GM19351 (cell line): ENCODE measurements around the gene APBA1.
"Not testable (repeated sequence)": the region's sequence is repeated elsewhere in the genome, so short reads cannot be mapped to it uniquely, and the experiment has no call there.

Source experiments
- ATAC-seq: cut with Tn5 transposase; IDR thresholded peaks from one replicate; pipeline ENCODE4 v1.9.1; 2021; ENCODE audit warnings: mild to moderate bottlenecking, moderate library complexity; ENCODE audit not compliant: unreplicated experiment

The APBA1 gene

DNA sequence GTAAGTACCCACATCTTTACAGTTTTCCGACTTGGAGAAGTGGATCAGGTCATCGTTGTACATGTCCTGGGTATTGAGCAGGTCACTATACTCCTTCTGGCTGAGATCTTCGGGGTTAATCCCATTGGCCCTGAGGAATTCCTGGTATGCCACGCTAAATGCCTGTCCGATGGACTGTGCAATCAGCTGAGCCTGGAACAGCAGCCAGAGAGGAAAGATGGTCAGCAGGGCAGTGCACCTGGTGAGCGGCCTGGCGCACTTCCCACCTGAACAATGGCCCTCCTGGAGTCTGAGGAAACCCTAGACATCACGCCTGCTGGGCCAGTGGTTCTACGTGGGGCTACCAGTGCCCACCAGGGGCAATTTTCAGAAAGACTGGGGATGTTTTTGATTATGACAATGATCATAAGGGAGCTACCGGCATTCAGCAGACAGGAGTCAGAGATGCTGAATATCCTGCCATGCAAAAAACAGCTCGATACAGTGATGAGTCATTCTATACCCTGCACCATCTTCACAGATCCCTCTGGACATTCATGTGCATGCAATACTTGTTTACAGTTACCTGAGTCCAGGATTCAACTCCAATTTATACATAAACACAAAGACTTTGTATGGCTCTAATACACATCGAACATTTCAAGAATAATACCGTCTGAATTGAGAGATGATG lies 219.9 kb downstream of the APBA1 start:
- no peak for ATAC-seq

DNA sequence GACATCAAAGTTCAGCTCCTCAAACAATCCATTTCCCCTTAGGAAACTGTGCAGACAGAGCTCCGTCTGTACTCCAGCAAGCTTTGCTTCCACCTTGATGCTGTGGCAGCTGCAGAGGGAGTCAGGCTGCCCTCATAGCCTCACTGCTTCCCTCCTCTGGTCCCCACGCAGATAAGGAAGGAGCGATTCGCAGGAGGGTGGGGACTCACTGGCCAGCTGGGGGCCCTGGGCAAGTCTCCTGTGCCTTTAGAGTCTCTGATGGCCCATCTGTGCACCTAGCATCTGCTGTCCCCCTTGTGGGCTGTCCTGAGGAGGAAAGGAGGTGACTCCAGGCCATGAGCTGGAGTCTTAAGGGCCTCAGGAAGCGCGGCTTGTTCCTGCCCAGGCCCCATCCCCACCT lies 225.7 kb downstream of the APBA1 start:
- ATAC-seq: no peak

DNA sequence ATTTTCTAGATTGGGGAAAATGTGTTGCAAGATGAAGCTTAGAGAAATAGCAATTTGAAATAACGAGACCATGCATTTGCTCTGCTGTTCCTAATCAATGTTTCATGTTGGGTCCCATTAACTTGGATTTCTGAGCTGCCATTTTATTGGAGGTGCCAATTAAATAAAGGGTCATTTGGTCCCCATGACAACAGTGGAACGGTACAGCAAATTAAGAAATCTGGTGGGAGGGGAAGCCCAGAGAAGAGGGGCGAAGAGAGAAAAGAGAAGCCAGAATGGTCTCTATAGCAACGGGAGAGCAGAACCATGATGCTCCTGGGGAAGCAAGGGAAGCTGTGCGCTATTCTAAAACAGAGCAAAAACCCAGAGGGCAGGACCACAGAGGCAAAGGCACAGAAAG lies 226.9 kb downstream of the APBA1 start:
- no peak for ATAC-seq

DNA sequence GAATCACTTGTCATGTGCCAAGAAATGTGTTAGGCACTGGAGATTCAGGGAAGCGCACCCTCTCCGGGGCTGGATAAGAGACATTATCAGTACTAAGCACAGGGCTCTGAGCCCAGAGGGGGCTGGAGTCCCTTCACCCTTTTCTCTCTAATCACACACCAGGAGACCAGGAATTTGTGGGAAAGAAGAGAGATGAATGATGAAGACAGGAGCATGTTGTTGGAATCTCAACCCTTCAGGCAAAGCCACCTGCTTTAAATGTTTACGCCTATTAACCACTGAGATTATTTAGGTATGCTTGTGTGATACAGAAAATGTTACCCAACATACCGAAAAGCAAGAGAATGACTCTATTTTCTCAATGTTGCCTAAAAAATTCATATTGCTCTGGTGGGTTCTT lies 227.4 kb downstream of the APBA1 start:
- no peak for ATAC-seq

DNA sequence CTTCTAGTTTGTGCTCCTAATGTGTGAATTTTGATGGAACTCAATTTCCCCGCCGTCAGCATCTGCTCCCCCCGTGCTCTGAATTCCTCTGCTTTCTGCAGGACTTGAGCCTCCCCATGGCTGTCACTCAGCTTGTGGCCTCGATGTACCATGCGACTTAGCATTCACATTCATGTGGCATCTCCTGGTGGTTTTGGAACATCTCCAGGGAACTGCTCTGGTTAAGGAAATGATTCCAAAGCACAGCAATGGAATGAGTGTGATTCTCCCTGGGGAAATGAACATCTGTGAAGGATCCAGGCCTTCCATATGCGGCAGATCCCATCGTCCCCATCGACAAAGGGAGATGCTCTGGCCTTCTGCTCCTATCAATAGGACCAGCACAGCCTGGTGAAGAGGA lies 228.2 kb downstream of the APBA1 start:
- ATAC-seq: no peak

DNA sequence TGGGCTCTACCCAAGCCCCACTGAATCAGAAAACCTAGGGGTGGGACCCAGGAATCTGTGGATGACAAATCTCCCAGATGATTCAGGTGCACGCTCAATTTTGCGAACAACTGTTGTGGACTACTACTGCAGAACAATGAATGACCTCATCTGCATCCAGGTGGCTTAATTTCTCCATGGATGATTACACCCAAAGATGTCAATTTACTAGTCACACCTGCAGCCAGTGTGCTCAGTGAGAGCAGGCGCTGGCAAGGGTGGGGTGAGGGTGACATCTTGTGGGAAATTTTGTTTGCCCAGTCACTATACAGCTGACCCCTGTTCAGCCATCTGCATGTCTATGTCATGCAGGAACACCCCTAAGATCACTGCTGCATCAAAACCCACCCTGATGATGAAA lies 229.0 kb downstream of the APBA1 start:
- no peak for ATAC-seq

DNA sequence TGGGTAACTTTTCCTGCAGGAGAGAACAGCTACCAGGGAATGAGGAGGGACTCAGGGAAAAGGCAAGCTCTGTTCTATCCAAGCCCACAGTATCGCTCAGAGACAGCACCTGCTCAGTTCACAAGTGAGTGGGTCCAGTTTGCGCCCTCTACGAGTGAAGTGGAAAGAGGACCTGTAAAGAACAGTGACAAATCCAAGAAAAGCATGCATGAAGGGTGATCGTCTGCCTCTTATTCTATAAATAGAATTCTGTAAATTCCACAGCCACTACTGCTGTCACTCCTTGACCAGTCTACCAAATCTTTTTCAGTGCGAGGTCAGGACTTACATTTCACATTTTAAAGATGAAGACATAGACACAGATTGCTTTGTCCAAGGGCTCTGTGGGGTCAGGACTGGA lies 229.7 kb downstream of the APBA1 start:
- no peak for ATAC-seq

DNA sequence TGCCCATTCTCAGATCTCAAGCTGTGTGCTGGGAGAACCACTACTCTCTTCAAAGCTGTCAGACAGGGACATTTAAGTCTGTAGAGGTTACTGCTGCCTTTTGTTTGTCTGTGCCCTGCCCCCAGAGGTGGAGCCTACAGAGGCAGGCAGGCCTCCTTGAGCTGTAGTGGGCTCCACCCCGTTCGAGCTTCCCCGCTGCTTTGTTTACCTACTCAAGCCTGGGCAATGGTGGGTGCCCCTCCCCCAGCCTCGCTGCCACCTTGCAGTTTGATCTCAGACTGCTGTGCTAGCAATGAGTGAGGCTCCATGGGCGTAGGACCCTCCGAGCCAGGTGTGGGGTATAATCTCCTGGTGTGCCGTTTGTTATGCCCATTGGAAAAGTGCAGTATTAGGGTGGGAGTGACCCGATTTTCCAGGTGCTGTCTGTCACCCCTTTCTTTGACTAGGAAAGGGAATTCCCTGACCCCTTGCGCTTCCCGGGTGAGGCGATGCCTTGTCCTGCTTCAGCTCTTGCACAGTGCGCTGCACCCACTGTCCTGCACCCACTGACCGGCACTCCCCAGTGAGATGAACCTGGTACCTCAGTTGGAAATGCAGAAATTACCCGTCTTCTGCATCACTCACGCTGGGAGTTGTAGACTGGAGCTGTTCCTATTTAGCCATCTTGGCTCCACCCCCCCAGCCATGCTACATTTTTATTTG lies 231.8 kb downstream of the APBA1 start:
- not testable (repeated sequence) for ATAC-seq

DNA sequence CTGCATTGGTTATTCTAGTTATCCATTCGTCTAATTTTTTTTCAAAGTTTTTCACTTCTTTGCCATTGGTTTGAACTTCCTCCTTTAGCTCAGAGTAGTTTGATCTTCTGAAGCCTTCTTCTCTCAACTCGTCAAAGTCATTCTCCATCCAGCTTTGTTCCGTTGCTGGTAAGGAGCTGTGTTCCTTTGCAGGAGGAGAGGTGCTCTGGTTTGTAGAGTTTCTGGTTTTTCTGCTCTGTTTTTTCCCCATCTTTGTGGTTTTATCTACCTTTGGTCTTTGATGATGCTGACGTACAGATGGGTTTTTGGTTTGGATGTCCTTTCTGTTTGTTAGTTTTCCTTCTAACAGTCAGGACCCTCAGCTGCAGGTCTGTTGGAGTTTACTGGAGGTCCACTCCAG lies 232.5 kb downstream of the APBA1 start:
- not testable (repeated sequence) for ATAC-seq

DNA sequence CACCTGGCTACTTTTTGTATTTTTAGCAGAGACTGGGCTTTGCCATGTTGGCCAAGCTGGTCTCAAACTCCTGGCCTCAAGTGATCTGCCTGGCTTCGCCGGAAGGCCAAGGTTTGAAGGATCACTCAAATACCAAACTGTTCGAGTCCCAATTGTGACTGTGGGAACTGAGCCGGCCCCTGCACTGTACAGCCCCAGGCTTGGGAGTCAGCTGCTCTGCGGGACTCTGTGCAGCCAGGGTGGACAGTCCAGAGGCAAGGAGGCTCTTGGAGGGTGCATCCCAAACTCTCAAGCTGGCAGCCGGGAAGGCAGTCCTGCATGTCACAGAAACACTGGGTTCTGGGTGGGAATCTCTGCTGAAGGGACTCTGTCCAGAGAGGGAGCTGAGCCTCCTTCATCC lies 238.2 kb downstream of the APBA1 start:
- no peak for ATAC-seq

DNA sequence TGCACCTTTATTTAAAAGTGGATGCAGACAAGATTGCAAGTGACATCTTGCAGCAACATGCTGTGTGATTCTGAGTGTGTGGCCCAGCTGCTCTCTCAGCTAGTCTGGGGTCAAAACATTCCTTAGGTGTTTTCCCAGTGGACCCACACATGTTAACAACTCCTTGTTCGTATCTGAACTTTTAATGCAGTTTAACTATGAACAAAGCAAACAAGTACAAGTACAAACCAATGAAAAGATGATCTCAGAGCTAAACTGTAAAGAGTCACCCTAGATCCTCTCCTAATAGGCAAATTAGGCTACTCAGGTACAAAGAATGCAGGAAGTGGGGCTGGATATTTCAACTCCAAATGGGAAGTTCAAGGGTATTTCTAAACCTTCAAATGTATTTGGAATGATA lies 238.8 kb downstream of the APBA1 start:
- no peak for ATAC-seq

DNA sequence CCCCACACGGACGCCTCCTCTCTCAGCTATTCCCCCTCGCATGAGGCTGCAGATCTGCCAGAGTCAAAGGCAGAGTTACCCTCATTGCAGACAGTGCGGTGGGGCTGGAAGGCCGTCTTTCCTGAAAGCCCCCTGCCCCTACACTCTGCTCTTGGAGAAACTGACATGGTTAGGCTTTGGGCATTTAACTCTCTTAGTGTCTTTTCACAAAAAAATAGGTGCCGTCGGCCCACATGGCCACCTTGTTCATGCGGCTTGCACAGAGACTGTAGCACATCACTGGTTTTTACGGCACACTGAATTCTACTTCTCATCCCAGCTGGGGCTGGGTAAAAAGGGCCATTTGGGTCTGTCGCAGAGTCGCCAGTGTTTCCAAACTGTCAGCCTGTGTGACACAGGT lies 239.5 kb downstream of the APBA1 start:
- no peak for ATAC-seq

DNA sequence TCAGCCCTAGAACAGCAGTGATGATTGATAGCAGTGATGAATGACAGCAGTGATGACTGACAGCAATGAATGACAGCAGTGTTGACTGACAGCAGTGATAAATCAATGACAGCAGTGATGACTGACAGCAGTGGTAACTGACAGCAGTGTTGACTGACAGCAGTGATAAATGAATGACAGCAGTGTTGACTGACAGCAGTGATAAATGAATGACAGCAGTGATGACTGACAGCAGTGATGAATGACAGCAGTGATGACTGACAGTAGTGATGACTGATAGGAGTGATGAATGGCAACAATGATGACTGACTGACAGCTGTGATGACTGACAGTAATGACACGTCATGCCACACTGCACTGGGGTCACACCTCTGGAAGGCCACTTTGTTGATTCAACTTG lies 240.4 kb downstream of the APBA1 start:
- no peak for ATAC-seq

DNA sequence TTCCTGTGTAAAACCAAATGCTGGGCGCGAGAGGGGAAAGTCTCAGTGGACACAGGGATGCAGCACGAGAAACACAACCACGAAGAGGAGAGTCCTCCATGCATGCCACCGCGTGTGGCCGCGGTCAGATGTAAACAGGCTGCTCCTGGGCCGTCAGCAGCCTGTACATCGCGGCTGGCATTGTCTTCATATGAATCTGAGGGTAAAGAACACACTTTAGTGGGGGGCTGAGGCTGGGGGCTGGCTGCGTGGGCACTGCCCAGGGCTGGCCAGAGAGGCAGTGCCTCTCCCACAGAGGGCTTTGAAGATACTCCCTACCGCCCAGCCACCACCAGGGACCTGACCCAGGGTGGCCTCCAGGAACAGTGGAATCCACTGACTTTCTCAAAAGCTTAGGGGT lies 241.0 kb downstream of the APBA1 start:
- no peak for ATAC-seq

DNA sequence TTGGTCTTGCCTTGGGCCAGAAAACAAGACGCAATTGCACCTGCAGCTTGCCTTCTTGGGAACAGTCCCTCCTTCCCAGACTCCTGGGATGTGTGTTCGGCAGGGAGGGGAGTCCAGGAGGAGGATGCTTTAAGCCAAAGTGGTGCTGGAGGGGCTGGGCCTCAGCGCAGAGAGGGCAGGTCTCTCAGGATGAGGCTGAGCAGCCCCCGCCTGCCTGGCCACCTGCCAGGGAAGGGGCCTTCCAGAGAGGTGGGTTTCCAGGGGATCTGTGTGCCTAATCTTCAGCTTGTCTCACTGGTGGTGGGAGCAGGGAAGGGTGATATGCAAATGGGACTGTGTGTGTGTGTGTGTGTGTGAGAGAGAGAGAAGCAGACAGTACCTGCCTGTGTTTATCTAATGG lies 242.0 kb downstream of the APBA1 start:
- no peak for ATAC-seq

DNA sequence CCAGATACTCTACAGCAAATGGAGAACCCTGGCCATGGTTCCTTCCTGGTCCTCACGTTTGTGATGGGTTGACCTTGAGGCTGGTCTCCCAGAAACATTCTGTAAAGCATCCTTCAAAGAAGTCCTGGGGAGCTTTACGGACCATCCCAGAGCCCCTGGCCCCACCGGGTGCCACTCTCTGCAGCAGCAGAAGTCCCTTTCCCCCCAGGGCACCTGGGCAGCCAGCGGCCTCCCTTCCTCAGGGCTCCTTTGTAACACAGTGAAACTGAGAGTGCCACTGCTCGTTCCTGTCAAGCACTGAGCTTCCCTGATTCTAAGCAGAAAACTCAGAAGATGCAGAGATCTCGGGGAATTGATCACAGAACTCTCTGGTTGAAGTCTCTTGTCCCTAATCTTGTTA lies 242.9 kb downstream of the APBA1 start:
- no peak for ATAC-seq

DNA sequence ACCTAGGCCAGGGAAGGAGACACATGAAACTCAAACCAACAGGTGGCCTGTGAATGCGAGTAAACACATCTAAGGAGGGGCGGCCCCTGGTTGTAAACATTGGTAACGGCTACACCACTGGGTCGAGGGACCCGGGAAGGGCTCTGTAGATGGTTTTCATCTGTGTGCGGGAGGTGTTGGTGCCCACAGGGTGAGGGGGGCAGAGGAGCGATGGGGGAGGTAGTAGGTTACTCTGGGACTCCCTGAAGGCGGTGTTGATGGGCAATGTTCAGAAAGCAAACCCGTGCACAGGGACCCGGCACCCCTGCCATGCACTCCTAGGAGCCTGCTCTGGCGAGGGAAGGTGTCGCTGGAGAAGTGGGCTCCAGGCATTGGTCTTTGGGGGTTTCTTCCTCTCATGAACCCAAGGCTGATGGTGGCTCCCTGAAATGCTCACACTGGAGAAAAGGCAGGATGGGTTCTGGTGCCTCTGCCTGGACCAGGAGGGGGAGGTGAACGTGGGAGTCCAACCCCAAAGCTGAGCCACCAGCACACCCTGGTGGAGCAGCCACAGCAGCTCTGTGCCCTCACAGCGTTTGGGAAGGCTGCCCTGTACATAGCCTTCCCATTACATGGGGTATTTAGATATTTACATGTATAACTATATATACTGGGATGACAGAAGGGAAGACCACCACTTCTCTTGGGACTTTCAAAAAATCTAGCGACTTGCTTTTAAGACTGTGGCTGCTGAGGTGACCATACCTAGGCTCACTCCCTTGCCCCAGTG lies 244.0 kb downstream of the APBA1 start:
- no peak for ATAC-seq

DNA sequence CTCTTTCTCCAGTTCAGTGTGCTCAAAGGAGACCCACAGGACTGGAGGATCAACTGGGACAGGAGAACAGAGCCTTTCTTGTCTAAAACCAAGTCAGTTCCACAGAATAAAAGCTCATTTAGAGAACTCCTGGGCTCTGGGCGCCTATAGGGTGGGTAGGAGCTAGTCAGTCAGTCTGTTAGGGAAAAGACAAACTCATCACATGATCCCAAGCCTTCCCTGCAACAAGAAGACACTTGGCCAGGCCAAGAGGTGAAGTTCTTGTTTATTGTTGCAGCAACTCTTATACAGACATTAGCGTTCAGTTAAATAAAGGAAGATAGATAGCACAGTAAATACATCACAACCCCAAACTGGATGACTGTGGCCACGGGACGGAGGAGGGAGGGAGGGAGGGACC lies 244.9 kb downstream of the APBA1 start:
- no peak for ATAC-seq

DNA sequence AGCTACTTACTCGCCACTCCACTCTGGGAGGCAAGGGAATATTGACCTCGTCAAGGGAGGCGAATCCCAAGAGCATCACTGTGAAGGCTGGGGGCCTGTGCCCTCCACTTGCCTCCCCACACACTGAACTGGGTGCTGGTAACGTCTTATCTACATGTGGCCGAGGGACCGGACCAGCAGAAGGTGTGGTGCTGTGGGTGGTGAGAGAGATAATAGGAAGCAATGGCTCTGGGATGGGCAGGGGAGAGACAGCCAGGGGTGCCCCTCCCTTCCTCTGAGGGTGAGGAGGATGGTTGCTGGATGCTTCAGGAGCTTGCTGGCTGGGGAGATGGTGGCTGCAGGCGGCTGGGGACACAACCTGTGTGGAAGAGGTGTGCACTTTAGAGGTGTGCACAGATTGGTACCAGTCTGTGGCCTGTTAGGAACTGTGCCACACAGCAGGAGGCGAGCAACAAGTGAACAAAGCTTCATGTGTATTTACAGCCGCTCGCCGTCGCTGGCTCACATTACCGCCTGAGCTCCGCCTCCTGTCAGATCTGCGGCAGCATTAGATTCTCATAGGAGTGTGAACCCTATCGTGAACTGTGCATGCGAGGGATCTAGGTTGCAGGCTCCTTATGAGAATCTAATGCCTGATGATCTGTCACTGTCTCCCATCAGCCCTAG lies 246.9 kb downstream of the APBA1 start:
- ATAC-seq: no peak

DNA sequence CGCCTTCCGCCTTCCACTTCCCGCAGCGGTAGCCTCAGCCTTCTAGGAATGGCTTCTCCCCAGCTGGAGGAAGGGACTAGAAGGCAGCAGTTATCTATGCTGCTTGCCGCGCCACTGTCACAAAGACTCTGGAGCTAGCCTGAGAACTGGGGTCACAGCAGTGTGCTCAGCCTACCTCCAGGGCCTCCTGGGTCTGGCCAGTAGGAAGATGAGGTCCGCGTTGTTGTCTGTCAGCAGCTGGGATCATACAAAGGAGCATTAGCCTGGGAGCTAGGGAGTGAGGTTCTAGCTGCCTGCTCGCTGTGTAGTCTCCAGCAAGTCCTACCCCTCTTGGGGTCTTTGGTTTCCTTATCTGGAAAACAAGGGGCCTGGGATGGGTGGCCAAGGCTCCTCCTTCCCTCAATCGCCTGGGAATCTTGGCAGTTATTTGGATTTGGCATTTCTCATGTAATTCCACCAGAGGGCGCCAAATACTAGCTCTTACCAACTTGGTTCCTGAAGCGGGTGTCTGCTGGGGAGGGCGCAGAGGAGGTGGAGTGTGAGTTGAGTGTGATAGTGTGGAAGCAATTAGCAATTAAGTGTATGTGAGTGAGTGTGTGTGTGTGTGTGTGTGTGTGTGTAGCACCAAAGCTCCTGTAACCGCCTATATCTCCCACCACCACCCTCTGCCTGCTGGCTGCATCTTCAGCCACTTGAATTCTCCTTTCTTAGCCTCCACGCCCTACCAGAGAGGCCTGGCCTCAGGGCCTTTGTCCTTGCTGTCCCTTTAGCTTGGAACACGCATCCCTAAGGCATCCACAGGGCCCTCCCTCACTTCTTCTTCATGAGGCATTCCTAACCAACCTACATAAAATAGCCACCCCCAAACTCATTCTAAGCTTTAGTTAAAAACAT lies 250.0 kb downstream of the APBA1 start:
- ATAC-seq: peak; percentile 75
